Trophoblast cell (in vitro differentiated cells and primary cell): ENCODE data around the gene ATP6V0D1.

Experiments used
- DNase-seq, 2 donors: peaks; one replicate each; pipeline ENCODE4 v3.0.0-alpha.2; 2016
- H2AFZ ChIP-seq: 2 replicates; pipeline ENCODE4 v1.6.1; 2013; ENCODE audit warnings: low read length, moderate library complexity, mild to moderate bottlenecking; ENCODE audit not compliant: insufficient read depth, poor library complexity
- H2AK5ac ChIP-seq: 2 replicates; pipeline ENCODE4 v1.6.1; 2013; ENCODE audit warnings: mild to moderate bottlenecking, low read length
- H2BK120ac ChIP-seq: 2 replicates; pipeline ENCODE4 v1.6.1; 2013; ENCODE audit warnings: low read length, mild to moderate bottlenecking, moderate library complexity; ENCODE audit not compliant: insufficient read depth, poor library complexity
- H2BK12ac ChIP-seq: 2 replicates; pipeline ENCODE4 v1.6.1; 2013; ENCODE audit warnings: mild to moderate bottlenecking, low read length, moderate library complexity
- H2BK5ac ChIP-seq: 2 replicates; pipeline ENCODE4 v1.6.1; 2013; ENCODE audit warnings: low read length, low read depth, moderate library complexity, mild to moderate bottlenecking; ENCODE audit not compliant: poor library complexity
- H3K14ac ChIP-seq: 2 replicates; pipeline ENCODE4 v1.6.1; 2013; ENCODE audit warnings: mild to moderate bottlenecking, low read length
- H3K18ac ChIP-seq: 2 replicates; pipeline ENCODE4 v1.6.1; 2013; ENCODE audit warnings: mild to moderate bottlenecking, low read length
- H3K23ac ChIP-seq: 2 replicates; pipeline ENCODE4 v1.6.1; 2013; ENCODE audit warnings: low read length
- H3K27ac ChIP-seq: 2 replicates; pipeline ENCODE4 v1.5.1; 2013; ENCODE audit warnings: low read depth, mild to moderate bottlenecking, inconsistent platforms, low read length, moderate library complexity
- H3K27me3 ChIP-seq: 2 replicates; pipeline ENCODE4 v1.6.1; 2013; ENCODE audit warnings: inconsistent platforms, mild to moderate bottlenecking, low read length, moderate library complexity; ENCODE audit not compliant: insufficient read depth
- H3K36me3 ChIP-seq, 2 experiments: 1 replicate in 1 of 2; 2 replicates in 1 of 2; pipeline ENCODE4 v1.6.1; 2013; ENCODE audit warnings: low read length in 2 of 2, mild to moderate bottlenecking in 2 of 2, moderate library complexity in 1 of 2; ENCODE audit not compliant: insufficient read depth in 2 of 2, control insufficient read depth in 1 of 2
- H3K4ac ChIP-seq: 2 replicates; pipeline ENCODE4 v1.6.1; 2013; ENCODE audit warnings: low read depth, mild to moderate bottlenecking, low read length, moderate library complexity
- H3K4me1 ChIP-seq, 2 experiments: 1 replicate in 1 of 2; 2 replicates in 1 of 2; pipeline ENCODE4 v1.6.1; 2013; ENCODE audit warnings: low read length in 2 of 2, mild to moderate bottlenecking in 2 of 2, moderate library complexity in 1 of 2; ENCODE audit not compliant: insufficient read depth in 2 of 2, control insufficient read depth in 1 of 2
- H3K4me2 ChIP-seq: 2 replicates; pipeline ENCODE4 v1.6.1; 2013; ENCODE audit warnings: inconsistent platforms, mild to moderate bottlenecking, low read length, moderate library complexity
- H3K4me3 ChIP-seq: 2 replicates; pipeline ENCODE4 v1.5.1; 2013; ENCODE audit warnings: mild to moderate bottlenecking, low read depth, low read length, inconsistent platforms
- H3K79me1 ChIP-seq: one replicate; pipeline ENCODE4 v1.6.1; 2013; ENCODE audit warnings: low read length
- H3K79me2 ChIP-seq: 2 replicates; pipeline ENCODE4 v1.6.1; 2013; ENCODE audit warnings: low read length, mild to moderate bottlenecking; ENCODE audit not compliant: control insufficient read depth, insufficient read depth, poor library complexity
- H3K9ac ChIP-seq: 2 replicates; pipeline ENCODE4 v1.6.1; 2013; ENCODE audit warnings: mild to moderate bottlenecking, low read length
- H3K9me3 ChIP-seq: 2 replicates; pipeline ENCODE4 v1.6.1; 2013; ENCODE audit warnings: low read depth, mild to moderate bottlenecking, control low read depth, inconsistent platforms, low read length; ENCODE audit not compliant: insufficient read depth
- H4K12ac ChIP-seq: 2 replicates; pipeline ENCODE4 v1.6.1; 2013; ENCODE audit warnings: low read depth, mild to moderate bottlenecking, low read length, moderate library complexity
- H4K8ac ChIP-seq: 2 replicates; pipeline ENCODE4 v1.6.1; 2013; ENCODE audit warnings: low read depth, mild to moderate bottlenecking, low read length, moderate library complexity
- H4K91ac ChIP-seq: one replicate; pipeline ENCODE4 v1.6.1; 2013; ENCODE audit warnings: low read depth, mild to moderate bottlenecking, low read length, moderate library complexity
- WGBS: extraction: QIAGEN DNeasy Blood & Tissue Kit; methylation state at CpG from one replicate; pipeline ENCODE4 v1.1.7; 2013; ENCODE audit warnings: missing lambda C conversion rate; ENCODE audit not compliant: insufficient read length, insufficient coverage; ENCODE audit errors: extremely low coverage; 5-methylcytosine and 5-hydroxymethylcytosine counted together

ATP6V0D1 gene

GRCh38 chr16:67451704-67452435 lies 29.1 kb downstream of the ATP6V0D1 start:
- no CpG with 5 or more reads among the region's 2 CpGs for WGBS
- H4K12ac ChIP-seq: no peak overlapping the region
- no peak overlapping the region for H2BK12ac ChIP-seq
- H4K91ac ChIP-seq: no peak overlapping the region
- H3K79me1 ChIP-seq: no peaks in the 10 kb centered on the region
- DNase-seq: no peak
- H2AK5ac ChIP-seq: no peak overlapping the region
- H3K4me3 ChIP-seq: no peak overlapping the region
- H3K18ac ChIP-seq: no peak overlapping the region
- H3K79me2 ChIP-seq: no peaks in the 10 kb centered on the region
- H3K36me3 ChIP-seq: peaks cover 39 to 46% of the 10 kb centered on the region in 2 experiments
- H4K8ac ChIP-seq: no peak overlapping the region
- no peak overlapping the region for H2AFZ ChIP-seq
- H3K14ac ChIP-seq: no peak overlapping the region
- H3K4me2 ChIP-seq: no peak overlapping the region
- H3K23ac ChIP-seq: no peak overlapping the region
- no peak overlapping the region for H2BK120ac ChIP-seq
- H2BK5ac ChIP-seq: no peak overlapping the region
- no peaks in the 10 kb centered on the region for H3K27me3 ChIP-seq
- H3K4ac ChIP-seq: no peak overlapping the region
- H3K9ac ChIP-seq: no peak overlapping the region
- no peak overlapping the region for H3K27ac ChIP-seq
- no peaks in the 10 kb centered on the region for H3K9me3 ChIP-seq
- H3K4me1 ChIP-seq: peaks cover 2 to 5% of the 10 kb centered on the region in 2 experiments

GRCh38 chr16:67451061-67451703 lies 29.8 kb downstream of the ATP6V0D1 start:
- no peak overlapping the region for H2AK5ac ChIP-seq
- H3K79me1 ChIP-seq: no peaks in the 10 kb centered on the region
- peaks cover 2 to 5% of the 10 kb centered on the region in 2 experiments for H3K4me1 ChIP-seq
- H3K27ac ChIP-seq: no peak overlapping the region
- no peak overlapping the region for H3K18ac ChIP-seq
- H3K4me2 ChIP-seq: no peak overlapping the region
- H3K23ac ChIP-seq: no peak overlapping the region
- H4K12ac ChIP-seq: no peak overlapping the region
- no peak for DNase-seq
- peaks cover 39 to 50% of the 10 kb centered on the region in 2 experiments for H3K36me3 ChIP-seq
- H3K79me2 ChIP-seq: no peaks in the 10 kb centered on the region
- H3K9me3 ChIP-seq: no peaks in the 10 kb centered on the region
- H3K4ac ChIP-seq: no peak overlapping the region
- H2BK5ac ChIP-seq: no peak overlapping the region
- H3K27me3 ChIP-seq: no peaks in the 10 kb centered on the region
- no peak overlapping the region for H3K4me3 ChIP-seq
- no peak overlapping the region for H4K8ac ChIP-seq
- no peak overlapping the region for H2AFZ ChIP-seq
- no CpG with 5 or more reads among the region's 12 CpGs for WGBS
- no peak overlapping the region for H2BK120ac ChIP-seq
- no peak overlapping the region for H3K9ac ChIP-seq
- no peak overlapping the region for H3K14ac ChIP-seq
- H2BK12ac ChIP-seq: no peak overlapping the region
- H4K91ac ChIP-seq: no peak overlapping the region

GRCh38 chr16:67449739-67450138 lies 31.2 kb downstream of the ATP6V0D1 start:
- no peak overlapping the region for H2BK120ac ChIP-seq
- H3K4me2 ChIP-seq: no peak overlapping the region
- H3K9me3 ChIP-seq: no peaks in the 10 kb centered on the region
- H4K91ac ChIP-seq: no peak overlapping the region
- H3K79me2 ChIP-seq: no peaks in the 10 kb centered on the region
- no peak overlapping the region for H2AFZ ChIP-seq
- H2BK12ac ChIP-seq: no peak overlapping the region
- no peak overlapping the region for H2AK5ac ChIP-seq
- H3K9ac ChIP-seq: no peak overlapping the region
- peaks cover 0 to 5% of the 10 kb centered on the region in 2 experiments for H3K4me1 ChIP-seq
- no peak overlapping the region for H4K8ac ChIP-seq
- H3K79me1 ChIP-seq: no peaks in the 10 kb centered on the region
- no peak overlapping the region for H3K23ac ChIP-seq
- H3K36me3 ChIP-seq: peaks cover 49 to 59% of the 10 kb centered on the region in 2 experiments
- WGBS: no CpG with 5 or more reads among the region's 3 CpGs
- no peak overlapping the region for H2BK5ac ChIP-seq
- no peak overlapping the region for H3K27ac ChIP-seq
- H3K14ac ChIP-seq: no peak overlapping the region
- H3K27me3 ChIP-seq: no peaks in the 10 kb centered on the region
- H3K4ac ChIP-seq: no peak overlapping the region
- H3K4me3 ChIP-seq: no peak overlapping the region
- H4K12ac ChIP-seq: no peak overlapping the region
- H3K18ac ChIP-seq: no peak overlapping the region
- no peak for DNase-seq

GRCh38 chr16:67449336-67449735 lies 31.6 kb downstream of the ATP6V0D1 start:
- Histone ChIP-seq H3K27ac (no peak overlapping the region), H4K12ac (no peak overlapping the region), H3K23ac (no peak overlapping the region), H3K4me3 (no peak overlapping the region), H2AFZ (no peak overlapping the region), H3K36me3 (peaks cover 53 to 63% of the 10 kb centered on the region in 2 experiments), H3K18ac (no peak overlapping the region), H4K8ac (no peak overlapping the region), H3K79me1 (no peaks in the 10 kb centered on the region), H3K9ac (no peak overlapping the region), H2BK120ac (no peak overlapping the region), H2BK5ac (no peak overlapping the region), H3K4me1 (peaks cover 0 to 5% of the 10 kb centered on the region in 2 experiments), H2BK12ac (no peak overlapping the region), H3K4me2 (no peak overlapping the region), H3K9me3 (no peaks in the 10 kb centered on the region), H3K14ac (no peak overlapping the region), H2AK5ac (no peak overlapping the region), H4K91ac (no peak overlapping the region), H3K79me2 (no peaks in the 10 kb centered on the region), H3K4ac (no peak overlapping the region), H3K27me3 (no peaks in the 10 kb centered on the region)
- DNase-seq: no peak
- WGBS: no CpG with 5 or more reads among the region's 2 CpGs
